Endodermal cell (in vitro differentiated cells): ENCODE measurements around the gene SIT1. TPM values are rescaled to one million over a fixed set of nuclear protein-coding genes. Genes with fewer than 3 reads are reported as not detected.

ENCODE experiments used
- DNase-seq: peaks from one replicate; pipeline ENCODE4 v3.0.0-alpha.2; 2017
- H3K27ac ChIP-seq: 2 replicates; pipeline ENCODE4 v1.5.1; 2013; ENCODE audit warnings: mild to moderate bottlenecking, low read depth, low read length, moderate library complexity
- H3K27me3 ChIP-seq: 2 replicates; pipeline ENCODE4 v1.6.1; 2013; ENCODE audit warnings: mild to moderate bottlenecking, low read length, moderate library complexity; ENCODE audit not compliant: insufficient read depth, control insufficient read depth, poor library complexity, severe bottlenecking
- H3K36me3 ChIP-seq: 2 replicates; pipeline ENCODE4 v1.7.0; 2013; ENCODE audit warnings: mild to moderate bottlenecking, low read length, moderate library complexity; ENCODE audit not compliant: control insufficient read depth, insufficient read depth
- H3K4me1 ChIP-seq: one replicate; pipeline ENCODE4 v1.7.0; 2013; ENCODE audit warnings: low read length; ENCODE audit not compliant: control insufficient read depth, insufficient read depth
- H3K4me3 ChIP-seq: 2 replicates; pipeline ENCODE4 v1.5.1; 2013; ENCODE audit warnings: mild to moderate bottlenecking, low read length, moderate library complexity
- H3K9ac ChIP-seq: 2 replicates; pipeline ENCODE4 v1.6.1; 2013; ENCODE audit warnings: mild to moderate bottlenecking, low read length, moderate library complexity; ENCODE audit not compliant: poor library complexity, severe bottlenecking; ENCODE audit errors: extremely low read depth
- H3K9me3 ChIP-seq: 2 replicates; pipeline ENCODE4 v1.6.1; 2013; ENCODE audit warnings: mild to moderate bottlenecking, low read length, moderate library complexity; ENCODE audit not compliant: control insufficient read depth
- H3K27ac Mint-ChIP-seq: 2 replicates; pipeline ENCODE4 v1.8.0; 2020; ENCODE audit warnings: mixed read lengths
- H3K27me3 Mint-ChIP-seq: 2 replicates; pipeline ENCODE4 v1.8.0; 2021; ENCODE audit warnings: mild to moderate bottlenecking, mixed read lengths; ENCODE audit not compliant: insufficient read depth
- H3K36me3 Mint-ChIP-seq: 2 replicates; pipeline ENCODE4 v1.8.0; 2020; ENCODE audit warnings: low read depth, mixed read lengths
- H3K4me1 Mint-ChIP-seq: 2 replicates; pipeline ENCODE4 v1.8.0; 2020; ENCODE audit warnings: mixed read lengths
- H3K4me3 Mint-ChIP-seq: 2 replicates; pipeline ENCODE4 v1.8.0; 2020; ENCODE audit warnings: mild to moderate bottlenecking, moderate library complexity, mixed read lengths
- H3K9me3 Mint-ChIP-seq: 2 replicates; pipeline ENCODE4 v1.8.0; 2020; ENCODE audit warnings: mild to moderate bottlenecking, mixed read lengths
- WGBS, 2 experiments: methylation state at CpG; one replicate each; pipeline versions ENCODE4 v1.1.5 to v1.1.7; 2013; ENCODE audit warnings: missing lambda C conversion rate in 2 of 2, mixed read lengths in 1 of 2; ENCODE audit not compliant: insufficient coverage in 1 of 2, insufficient read length in 1 of 2; 5-methylcytosine and 5-hydroxymethylcytosine counted together
- total RNA-seq, 2 donors: library from RNA; stranded (reverse); fragmentation: NEBNext Ultra II Directional in 1 of 2; extraction: Animal tissue kit (Norgen Biotek cat#: 25700) in 1 of 2; gene quantifications; 2 replicates in 1 of 2; 3 replicates in 1 of 2; pipeline ENCODE4 v1.2.1, GENCODE V29; 2021
- TF ChIP-seq, protein P1 (sequence below): fragments of 200-600 bp; sonication (generic); conservative IDR thresholded peaks from 2 replicates; pipeline ENCODE4 v1.5.0; 2021; ENCODE audit warnings: antibody characterized with exemption, mild to moderate bottlenecking

SIT1 gene
- total RNA-seq, 2 donors from 2014 or later: 0.22 TPM; not detected in 1

DNA sequence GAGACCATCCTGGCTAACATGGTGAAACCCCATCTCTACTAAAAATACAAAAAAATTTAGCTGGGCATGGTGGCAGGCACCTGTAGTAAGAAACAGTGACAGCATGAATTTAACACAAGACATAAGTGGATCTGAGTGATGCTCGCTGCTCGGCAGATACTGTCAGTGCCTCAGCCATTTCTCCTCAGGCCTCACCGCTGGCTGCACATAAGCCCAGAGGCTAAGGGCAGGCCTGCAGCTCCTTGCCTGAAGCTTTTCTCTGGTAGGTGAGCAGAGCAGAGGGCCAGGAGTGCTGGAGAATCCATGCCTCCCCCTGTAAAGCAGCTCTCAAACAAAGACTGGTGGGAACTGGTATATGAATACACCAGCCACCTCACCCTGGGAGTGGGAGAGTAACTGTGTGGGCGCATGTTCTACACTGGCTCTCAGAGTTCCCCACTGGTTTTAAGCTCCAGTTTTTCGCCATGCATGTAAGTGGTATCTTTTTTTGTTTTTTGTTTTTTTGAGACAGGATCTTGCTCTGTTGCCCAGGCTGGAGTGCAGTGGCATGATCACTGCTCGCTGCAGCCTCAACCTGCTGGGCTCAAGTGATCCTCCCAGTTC lies 22.2 kb downstream of the SIT1 start:
- H3K4me3 ChIP-seq: no peak overlapping the region
- TF ChIP-seq, protein P1, sequence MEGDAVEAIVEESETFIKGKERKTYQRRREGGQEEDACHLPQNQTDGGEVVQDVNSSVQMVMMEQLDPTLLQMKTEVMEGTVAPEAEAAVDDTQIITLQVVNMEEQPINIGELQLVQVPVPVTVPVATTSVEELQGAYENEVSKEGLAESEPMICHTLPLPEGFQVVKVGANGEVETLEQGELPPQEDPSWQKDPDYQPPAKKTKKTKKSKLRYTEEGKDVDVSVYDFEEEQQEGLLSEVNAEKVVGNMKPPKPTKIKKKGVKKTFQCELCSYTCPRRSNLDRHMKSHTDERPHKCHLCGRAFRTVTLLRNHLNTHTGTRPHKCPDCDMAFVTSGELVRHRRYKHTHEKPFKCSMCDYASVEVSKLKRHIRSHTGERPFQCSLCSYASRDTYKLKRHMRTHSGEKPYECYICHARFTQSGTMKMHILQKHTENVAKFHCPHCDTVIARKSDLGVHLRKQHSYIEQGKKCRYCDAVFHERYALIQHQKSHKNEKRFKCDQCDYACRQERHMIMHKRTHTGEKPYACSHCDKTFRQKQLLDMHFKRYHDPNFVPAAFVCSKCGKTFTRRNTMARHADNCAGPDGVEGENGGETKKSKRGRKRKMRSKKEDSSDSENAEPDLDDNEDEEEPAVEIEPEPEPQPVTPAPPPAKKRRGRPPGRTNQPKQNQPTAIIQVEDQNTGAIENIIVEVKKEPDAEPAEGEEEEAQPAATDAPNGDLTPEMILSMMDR: no peak
- WGBS, 2 experiments: 88 to 93% methylated on average over 3 to 6 of the region's 6 CpGs
- DNase-seq: no peak
- H3K9me3 Mint-ChIP-seq: no peaks in the 10 kb centered on the region
- H3K9ac ChIP-seq: no peak overlapping the region
- no peaks in the 10 kb centered on the region for H3K9me3 ChIP-seq
- H3K36me3 ChIP-seq: no peaks in the 10 kb centered on the region
- H3K4me1 ChIP-seq: no peaks in the 10 kb centered on the region
- H3K27me3 Mint-ChIP-seq: peaks cover 4% of the 10 kb centered on the region
- no peaks in the 10 kb centered on the region for H3K36me3 Mint-ChIP-seq
- H3K4me3 Mint-ChIP-seq: no peak overlapping the region
- H3K4me1 Mint-ChIP-seq: no peaks in the 10 kb centered on the region
- H3K27ac ChIP-seq: no peak overlapping the region
- no peak overlapping the region for H3K27ac Mint-ChIP-seq
- H3K27me3 ChIP-seq: no peaks in the 10 kb centered on the region

DNA sequence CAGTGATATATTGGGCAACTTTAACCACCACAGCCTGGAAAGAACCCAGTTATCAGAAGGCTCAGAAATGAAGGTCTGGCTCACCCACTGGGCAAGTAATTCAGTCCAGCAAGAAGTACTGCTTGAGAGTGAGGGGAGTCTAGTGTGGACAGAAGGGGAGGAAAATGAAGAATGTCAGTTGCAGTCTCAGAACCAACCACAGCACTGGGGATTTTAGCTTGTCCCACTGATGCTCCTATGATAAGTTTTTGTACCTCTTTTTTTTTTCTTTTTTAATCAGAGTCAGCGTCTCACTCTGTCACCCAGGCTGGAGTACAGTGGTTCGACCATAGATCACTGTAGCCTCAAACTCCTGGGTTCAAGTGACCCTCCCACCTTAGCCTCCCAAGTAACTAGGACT lies 23.2 kb downstream of the SIT1 start:
- no peaks in the 10 kb centered on the region for H3K4me1 ChIP-seq
- no peaks in the 10 kb centered on the region for H3K36me3 ChIP-seq
- Mint-ChIP-seq H3K27ac (no peak overlapping the region), H3K4me1 (no peaks in the 10 kb centered on the region), H3K36me3 (no peaks in the 10 kb centered on the region), H3K4me3 (no peak overlapping the region), H3K9me3 (no peaks in the 10 kb centered on the region), H3K27me3 (peaks cover 4% of the 10 kb centered on the region)
- no peak overlapping the region for H3K4me3 ChIP-seq
- H3K9ac ChIP-seq: no peak overlapping the region
- no peak for DNase-seq
- TF ChIP-seq, protein P1: no peak
- H3K27ac ChIP-seq: no peak overlapping the region
- no peaks in the 10 kb centered on the region for H3K27me3 ChIP-seq
- 93 to 95% methylated on average over 2 of the region's 2 CpGs for WGBS, 2 experiments
- H3K9me3 ChIP-seq: no peaks in the 10 kb centered on the region

DNA sequence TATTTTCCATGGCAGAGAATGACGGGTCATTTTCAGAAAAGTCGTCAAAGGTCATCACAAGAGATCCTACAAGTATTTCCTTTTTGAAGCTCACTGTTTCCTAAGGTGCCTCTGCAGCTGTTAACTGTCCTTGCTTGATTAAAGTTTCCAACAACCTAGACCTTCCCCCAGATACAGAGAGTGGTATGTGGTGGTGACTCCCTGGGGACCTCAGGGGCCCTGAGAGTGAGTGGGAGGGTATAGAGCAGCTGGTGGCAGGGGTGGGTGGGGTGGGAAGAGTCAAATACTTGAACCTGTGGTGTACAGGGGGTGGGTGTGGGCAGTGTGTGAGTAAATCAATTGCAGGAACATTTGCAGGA lies 31.0 kb downstream of the SIT1 start:
- WGBS, 2 experiments: 83 to 100% methylated on average over 2 of the region's 2 CpGs
- peaks cover 12% of the 10 kb centered on the region for H3K4me1 Mint-ChIP-seq

More for the DNA sequence above, 31.0 kb downstream of the SIT1 start:
- Mint-ChIP-seq H3K27ac (no peak overlapping the region), H3K36me3 (no peaks in the 10 kb centered on the region), H3K9me3 (no peaks in the 10 kb centered on the region), H3K27me3 (peaks cover 47% of the 10 kb centered on the region), H3K4me3 (no peak overlapping the region)
- peaks cover 32% of the 10 kb centered on the region for H3K27me3 ChIP-seq
- H3K27ac ChIP-seq: no peak overlapping the region
- H3K4me1 ChIP-seq: no peaks in the 10 kb centered on the region
- DNase-seq: no peak
- no peaks in the 10 kb centered on the region for H3K9me3 ChIP-seq
- no peak overlapping the region for H3K4me3 ChIP-seq
- TF ChIP-seq, protein P1: no peak
- H3K36me3 ChIP-seq: no peaks in the 10 kb centered on the region
- H3K9ac ChIP-seq: no peak overlapping the region
